ENCODE results near the gene SRGAP3. TPM values are rescaled to one million over a fixed set of nuclear protein-coding genes. Genes with fewer than 3 reads are reported as not detected.

The SRGAP3 gene
- total RNA-seq, 4 donors from 2014 or later: 13.7 to 27.7 (median 18.5) TPM

DNA sequence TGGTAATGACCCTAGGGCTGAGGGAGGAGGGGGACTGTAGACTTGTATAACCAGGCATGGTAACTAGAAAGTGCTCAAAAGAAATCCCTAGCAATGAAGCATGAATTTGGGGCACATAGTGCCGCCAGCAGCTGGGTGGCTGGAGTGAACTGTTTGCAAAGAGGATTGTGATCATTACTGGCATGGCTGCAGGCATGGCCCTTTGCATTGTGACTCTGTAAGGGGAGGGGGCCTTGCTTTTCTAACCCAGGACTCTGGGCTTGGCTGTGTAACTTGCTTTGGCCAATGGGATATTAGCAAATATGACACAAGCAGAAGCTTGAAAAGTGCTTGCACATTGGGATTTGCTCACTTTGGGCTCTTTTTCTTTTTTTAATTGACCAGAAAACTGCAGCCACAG is 173.7 kb downstream of the SRGAP3 start:
- DNase-seq (ENCODE audit: low spot score in 2 of 2): peak in 1 of 2 donors; percentile 46
- intact Hi-C loops (cut with DNase I; ENCODE audit: low total_unique reads): loop anchor here (10.0 kb wide), 1 partner anchor 91 kb away; no protein-coding TSS in a partner anchor
- no peak for TF ChIP-seq POLR2A (IDR thresholded peaks at IDR 0.05)
- TF ChIP-seq, protein P1, sequence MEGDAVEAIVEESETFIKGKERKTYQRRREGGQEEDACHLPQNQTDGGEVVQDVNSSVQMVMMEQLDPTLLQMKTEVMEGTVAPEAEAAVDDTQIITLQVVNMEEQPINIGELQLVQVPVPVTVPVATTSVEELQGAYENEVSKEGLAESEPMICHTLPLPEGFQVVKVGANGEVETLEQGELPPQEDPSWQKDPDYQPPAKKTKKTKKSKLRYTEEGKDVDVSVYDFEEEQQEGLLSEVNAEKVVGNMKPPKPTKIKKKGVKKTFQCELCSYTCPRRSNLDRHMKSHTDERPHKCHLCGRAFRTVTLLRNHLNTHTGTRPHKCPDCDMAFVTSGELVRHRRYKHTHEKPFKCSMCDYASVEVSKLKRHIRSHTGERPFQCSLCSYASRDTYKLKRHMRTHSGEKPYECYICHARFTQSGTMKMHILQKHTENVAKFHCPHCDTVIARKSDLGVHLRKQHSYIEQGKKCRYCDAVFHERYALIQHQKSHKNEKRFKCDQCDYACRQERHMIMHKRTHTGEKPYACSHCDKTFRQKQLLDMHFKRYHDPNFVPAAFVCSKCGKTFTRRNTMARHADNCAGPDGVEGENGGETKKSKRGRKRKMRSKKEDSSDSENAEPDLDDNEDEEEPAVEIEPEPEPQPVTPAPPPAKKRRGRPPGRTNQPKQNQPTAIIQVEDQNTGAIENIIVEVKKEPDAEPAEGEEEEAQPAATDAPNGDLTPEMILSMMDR (IDR thresholded peaks at IDR 0.05): no peak
- no peak overlapping the region for H3K4me3 ChIP-seq (ENCODE audit: low read depth, poor library complexity, severe bottlenecking)
- 88 to 100% methylated on average over 1 of the region's 1 CpG for WGBS, 2 donors

DNA sequence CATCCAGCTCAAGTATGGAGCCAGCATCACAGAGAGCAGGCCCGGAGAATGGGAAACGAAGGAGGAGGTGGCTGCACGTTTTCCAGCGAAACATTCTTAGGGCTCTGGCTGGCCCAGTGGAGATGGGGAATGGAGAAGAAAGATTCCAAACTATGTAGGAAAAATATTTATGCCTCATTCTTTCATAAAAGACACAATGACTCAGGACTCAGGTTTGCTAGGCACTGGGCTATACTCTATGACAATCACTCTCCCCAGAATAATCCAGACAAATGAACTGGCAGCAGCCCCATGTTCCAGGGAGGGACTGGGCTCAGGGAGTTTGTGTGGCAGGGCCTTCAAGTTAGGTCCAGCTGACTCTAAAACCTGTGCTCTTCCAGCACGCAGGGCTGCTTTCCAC is 175.4 kb downstream of the SRGAP3 start:
- peak in 1 of 2 donors; percentile 32 for DNase-seq (ENCODE audit: low spot score in 2 of 2)
- TF ChIP-seq, protein P1 (IDR thresholded peaks at IDR 0.05): no peak
- TF ChIP-seq POLR2A (IDR thresholded peaks at IDR 0.05): no peak
- H3K4me3 ChIP-seq (ENCODE audit: low read depth, poor library complexity, severe bottlenecking): no peak overlapping the region
- intact Hi-C loops (cut with DNase I; ENCODE audit: low total_unique reads): loop anchor here (10.0 kb wide), 1 partner anchor 89 kb away; no protein-coding TSS in a partner anchor
- 66 to 73% methylated on average over 5 of the region's 5 CpGs for WGBS, 2 donors

DNA sequence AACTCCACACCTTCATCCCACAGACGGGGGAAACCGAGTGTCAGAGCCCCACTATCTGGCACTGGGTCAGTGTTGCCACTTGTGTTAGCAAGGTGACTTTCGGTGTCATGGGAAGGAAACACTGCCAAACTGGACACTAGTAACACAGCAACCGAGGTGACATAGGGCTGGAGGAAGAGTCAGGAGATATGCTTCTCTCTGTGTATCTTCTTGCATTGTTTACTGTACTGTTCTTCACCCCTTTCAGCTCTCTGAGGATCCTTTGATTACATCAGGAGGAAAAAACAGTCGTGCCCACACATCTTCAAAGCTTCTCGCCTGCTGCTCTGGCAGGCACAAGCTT is 176.8 kb downstream of the SRGAP3 start:
- intact Hi-C loops (cut with DNase I; ENCODE audit: low total_unique reads): loop anchor here (10.0 kb wide), 1 partner anchor 88 kb away; no protein-coding TSS in a partner anchor
- no peak overlapping the region for H3K4me3 ChIP-seq (ENCODE audit: low read depth, poor library complexity, severe bottlenecking)
- no peak for DNase-seq (ENCODE audit: low spot score in 2 of 2)
- WGBS, 2 donors: 79 to 84% methylated on average over 6 of the region's 6 CpGs
- no peak for TF ChIP-seq POLR2A (IDR thresholded peaks at IDR 0.05)
- TF ChIP-seq, protein P1 (IDR thresholded peaks at IDR 0.05): no peak

DNA sequence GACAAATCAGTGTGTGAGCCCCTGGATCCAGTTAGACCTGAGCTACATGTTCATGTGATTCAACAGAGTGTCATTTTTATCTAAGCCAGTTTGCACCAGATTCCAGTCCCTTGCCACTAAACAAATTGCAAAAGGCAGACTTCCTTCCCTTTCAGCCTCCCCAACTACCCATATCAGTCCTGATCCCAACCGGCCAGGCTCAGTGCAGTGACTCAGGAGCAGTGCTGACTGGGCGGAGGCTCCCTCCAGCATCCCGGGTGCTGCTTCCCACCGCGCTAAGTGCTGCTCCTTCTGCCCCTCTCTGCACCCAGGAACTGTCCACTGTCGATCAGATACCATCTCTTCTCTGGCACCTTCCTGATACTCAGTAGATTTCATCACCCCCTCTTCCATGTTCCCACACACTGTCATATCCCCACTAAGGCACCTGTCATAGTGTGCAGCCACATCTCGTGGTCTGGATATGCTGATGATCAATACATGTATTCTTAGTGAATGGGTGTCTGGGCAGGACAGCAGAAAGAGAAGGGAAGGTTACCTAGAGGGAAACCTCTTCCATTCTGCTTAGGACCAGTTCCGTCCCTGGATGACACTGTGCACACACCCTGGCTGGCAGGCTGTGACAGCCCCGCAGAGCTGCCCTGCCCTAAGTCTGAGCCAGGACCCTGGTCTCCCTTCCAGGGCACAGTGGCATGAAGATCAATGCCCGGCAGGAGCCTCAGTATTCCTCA is 177.3 kb downstream of the SRGAP3 start:
- peak in 1 of 2 donors; percentile 82 for DNase-seq (ENCODE audit: low spot score in 2 of 2)
- intact Hi-C loops (cut with DNase I; ENCODE audit: low total_unique reads): loop anchor here (10.0 kb wide), 1 partner anchor 87 kb away; no protein-coding TSS in a partner anchor
- no peak overlapping the region for H3K4me3 ChIP-seq (ENCODE audit: low read depth, poor library complexity, severe bottlenecking)

DNA sequence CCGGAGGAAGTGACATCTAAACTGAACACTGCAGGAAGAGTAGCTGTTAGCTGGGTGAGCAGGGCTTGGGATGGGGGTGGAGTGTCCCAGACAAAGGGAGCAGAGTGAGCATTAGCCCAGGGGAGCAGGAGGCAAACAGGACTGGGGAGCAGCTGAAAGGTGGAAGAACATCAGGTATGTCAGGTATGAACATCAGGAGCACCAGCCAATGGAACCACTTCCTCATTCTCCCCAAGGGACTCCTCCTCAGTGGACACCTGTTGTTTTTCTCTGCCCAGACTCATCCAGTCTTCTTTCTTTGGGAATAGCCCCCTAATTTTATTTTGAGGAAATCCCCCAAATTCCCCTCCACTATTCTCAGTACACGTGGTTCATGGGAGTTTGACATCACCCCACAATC is 178.5 kb downstream of the SRGAP3 start:
- 85 to 91% methylated on average over 2 of the region's 2 CpGs for WGBS, 2 donors
- intact Hi-C loops (cut with DNase I; ENCODE audit: low total_unique reads): loop anchor here (10.0 kb wide), 1 partner anchor 86 kb away; no protein-coding TSS in a partner anchor
- no peak for DNase-seq (ENCODE audit: low spot score in 2 of 2)
- no peak for TF ChIP-seq POLR2A (IDR thresholded peaks at IDR 0.05)
- TF ChIP-seq, protein P1 (IDR thresholded peaks at IDR 0.05): no peak
- H3K4me3 ChIP-seq (ENCODE audit: low read depth, poor library complexity, severe bottlenecking): no peak overlapping the region

More for the DNA sequence above, 177.3 kb downstream of the SRGAP3 start:
- TF ChIP-seq, protein P1 (IDR thresholded peaks at IDR 0.05): no peak
- TF ChIP-seq POLR2A (IDR thresholded peaks at IDR 0.05): no peak
- 75 to 84% methylated on average over 10 of the region's 10 CpGs for WGBS, 2 donors

Data from lower leg skin (tissue), 4 donors.